Measurements from ENCODE around the gene TTC34.

DNA sequence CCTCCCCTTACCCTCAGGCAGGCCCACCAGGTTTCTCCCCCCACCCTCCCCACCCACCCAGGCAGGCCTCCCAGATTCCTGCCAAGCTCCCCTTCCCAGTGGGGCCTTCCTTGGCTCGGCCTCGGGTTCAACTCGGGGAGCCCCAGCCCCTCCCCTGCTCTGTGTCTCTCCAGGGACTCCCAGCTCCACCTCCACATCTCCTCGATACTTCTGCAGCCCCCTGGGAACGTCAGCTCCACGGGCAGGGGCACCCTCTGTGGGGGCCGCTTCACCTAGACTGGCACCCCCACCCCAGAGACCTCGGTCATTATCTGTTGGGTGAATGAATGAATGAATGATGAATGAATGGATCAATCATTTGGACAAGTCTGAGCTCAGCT is 169.5 kb downstream of the TTC34 start:
- TF ChIP-seq POLR2A (IDR thresholded peaks at IDR 0.05) = no peak
- TF ChIP-seq CTCF (IDR thresholded peaks at IDR 0.05) = no peak
